Esophagus mucosa (tissue), 1 donor: ENCODE data around the gene MYO7A. TPM values are rescaled to one million over a fixed set of nuclear protein-coding genes. Genes with fewer than 3 reads are reported as not detected.

Experiments used
- ATAC-seq: fragments of 200-7000 bp; cut with Tn5 transposase; one replicate; pipeline ENCODE4 v1.9.1; 2020
- total RNA-seq: library from RNA; stranded (reverse); gene quantifications from one replicate; pipeline ENCODE4 v1.2.4, GENCODE V29; 2023
- donor health status: DM: yes; HTN: yes; CAD: no.

MYO7A gene
- total RNA-seq, 1 donor from 2014 or later: 0.96 TPM

DNA sequence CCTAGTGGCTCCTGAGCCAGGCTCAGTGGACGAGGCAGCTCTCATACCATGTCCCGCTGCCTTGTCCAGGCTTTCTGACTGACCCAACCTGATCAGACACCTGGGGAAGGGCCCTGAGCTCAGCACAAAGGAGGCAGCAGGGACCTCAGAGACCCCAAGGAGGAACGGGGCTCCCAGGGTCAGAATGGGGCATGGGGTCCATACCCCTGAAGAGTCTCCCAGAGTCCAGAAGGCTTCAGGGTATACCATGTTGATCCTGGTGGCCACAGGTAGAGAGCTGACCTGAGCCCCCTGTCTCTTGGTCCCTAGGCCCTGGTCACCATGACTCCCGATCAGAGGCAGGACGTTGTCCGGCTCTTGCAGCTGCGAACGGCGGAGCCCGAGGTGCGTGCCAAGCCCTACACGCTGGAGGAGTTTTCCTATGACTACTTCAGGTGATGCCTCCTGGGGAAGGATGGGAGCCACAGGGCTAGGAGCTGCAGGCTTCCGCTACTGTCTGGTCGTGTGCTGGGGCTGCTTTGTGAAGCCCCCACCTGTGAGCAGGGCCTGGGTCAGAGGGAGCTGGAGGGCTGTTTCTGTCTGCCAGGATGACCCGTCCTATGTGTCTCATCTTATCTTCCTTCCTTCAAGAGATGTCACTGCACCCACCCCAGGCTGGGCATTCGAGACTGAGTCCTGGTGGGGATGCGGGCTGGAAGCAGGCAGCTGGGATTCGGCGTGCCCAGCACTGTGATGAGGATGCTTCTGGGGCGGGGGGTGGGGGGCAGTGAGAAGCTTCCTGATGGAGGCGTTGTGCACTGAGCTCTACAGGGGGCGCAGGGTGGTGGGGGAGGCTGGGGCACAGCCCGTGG lies 74.2 kb downstream of the MYO7A start:
- ATAC-seq: no peak

DNA sequence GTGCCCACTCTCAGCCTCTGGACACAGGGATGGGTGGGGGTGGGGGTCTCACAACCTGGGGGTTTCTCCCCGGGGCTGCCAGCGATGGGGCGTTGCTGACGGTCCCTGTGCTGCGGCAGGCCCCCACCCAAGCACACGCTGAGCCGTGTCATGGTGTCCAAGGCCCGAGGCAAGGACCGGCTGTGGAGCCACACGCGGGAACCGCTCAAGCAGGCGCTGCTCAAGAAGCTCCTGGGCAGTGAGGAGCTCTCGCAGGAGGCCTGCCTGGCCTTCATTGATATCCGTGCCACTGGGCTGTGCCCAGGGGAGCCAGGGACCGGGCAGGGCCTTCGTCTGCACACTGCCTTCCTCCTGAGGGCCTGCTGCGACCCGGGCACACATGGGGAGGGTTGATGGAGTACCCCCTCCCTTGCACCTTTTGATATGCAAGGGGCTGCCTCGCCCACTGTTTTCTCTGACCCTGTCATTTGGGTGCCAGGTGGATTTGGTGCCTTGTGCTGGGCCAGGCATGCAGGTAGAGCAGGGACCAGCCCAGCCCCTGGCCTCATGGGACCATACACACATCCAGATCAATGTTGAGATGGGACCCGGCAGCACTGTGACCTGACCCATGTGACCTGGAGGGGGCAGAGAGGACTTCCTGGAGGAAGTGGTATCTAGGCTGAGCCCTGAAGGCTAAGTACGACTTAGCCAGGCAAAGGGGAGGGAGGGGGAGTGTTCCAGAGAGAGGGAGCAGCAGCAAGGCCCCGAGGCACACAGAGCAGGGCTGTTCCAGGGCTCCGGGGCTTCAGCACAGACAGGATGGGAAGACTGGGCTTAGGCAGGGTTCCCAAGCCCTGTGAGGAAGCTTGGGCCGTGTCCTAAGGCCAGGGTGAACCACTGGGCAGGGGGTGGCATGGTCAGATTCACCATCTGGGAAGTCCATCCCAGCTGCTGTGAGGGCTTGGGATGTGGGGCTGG lies 75.2 kb downstream of the MYO7A start:
- ATAC-seq: no peak

DNA sequence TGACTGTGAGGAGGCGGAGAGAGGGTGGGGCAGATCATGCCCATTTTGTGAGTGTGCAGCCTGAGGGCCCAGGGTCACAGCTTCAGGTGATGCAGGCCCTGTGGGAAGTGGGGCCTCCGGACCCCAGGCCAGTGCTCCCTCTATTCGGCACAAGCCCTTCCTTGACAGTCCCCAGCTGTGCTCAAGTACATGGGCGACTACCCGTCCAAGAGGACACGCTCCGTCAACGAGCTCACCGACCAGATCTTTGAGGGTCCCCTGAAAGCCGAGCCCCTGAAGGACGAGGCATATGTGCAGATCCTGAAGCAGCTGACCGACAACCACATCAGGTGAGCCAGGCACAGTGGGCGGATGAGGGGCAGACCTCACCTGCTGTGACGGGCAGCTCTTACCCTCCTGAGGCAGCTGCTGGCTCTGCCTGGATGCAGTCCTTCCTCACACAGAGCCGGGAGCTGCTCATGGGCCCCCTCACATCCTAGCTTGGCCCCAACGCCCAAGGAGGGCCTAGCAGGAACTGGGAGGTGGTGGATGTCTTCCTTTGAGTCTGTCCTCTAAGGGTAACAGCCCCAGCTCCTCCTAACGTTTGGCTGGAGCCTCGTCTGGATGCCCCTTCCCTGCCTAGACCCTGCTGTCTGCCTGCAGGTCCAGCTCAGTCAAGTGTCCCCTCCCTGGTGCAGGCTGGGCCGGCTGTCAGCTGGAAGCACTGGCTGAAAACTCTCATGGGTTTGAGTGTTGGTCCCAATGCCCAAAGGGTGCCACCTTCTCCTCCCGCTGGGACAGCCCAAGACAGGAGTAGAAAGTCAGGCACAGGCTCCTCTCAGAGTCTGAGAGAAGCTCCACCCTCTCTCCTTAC lies 76.1 kb downstream of the MYO7A start:
- no peak for ATAC-seq

DNA sequence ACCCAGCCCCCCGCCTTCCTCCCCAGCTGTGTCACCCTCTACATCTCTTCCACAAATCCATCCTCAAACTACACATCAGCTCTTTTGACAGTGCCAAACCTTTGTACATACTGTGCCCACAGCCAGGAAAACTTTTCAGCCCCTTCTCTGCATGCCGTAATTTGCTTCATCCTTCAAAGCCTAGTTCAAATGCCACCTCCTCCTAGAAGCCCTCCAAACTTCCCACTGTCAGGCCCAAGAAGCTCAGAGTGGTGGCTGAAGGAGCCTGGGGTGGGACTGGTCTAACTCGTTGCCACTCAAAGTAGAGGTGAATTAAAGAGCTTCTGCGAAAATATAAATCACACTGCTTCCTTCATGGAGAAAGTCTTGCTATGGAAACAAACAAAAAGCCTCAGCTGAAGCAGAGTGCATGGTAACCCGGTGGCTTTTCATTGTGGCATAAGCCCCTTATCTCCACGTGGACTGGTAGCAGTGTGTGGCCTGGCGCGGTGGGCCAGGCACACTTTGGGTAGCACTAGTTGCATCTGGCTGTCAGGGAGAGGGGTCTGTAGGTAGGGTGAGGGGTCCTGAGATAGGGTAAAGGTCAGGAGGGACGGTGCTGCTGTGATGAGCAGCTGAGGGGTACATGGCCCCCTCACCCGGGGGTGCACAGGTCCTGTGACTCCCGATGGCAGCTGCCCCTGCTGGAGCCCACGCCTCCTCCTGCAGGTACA lies 76.9 kb downstream of the MYO7A start:
- no peak for ATAC-seq

DNA sequence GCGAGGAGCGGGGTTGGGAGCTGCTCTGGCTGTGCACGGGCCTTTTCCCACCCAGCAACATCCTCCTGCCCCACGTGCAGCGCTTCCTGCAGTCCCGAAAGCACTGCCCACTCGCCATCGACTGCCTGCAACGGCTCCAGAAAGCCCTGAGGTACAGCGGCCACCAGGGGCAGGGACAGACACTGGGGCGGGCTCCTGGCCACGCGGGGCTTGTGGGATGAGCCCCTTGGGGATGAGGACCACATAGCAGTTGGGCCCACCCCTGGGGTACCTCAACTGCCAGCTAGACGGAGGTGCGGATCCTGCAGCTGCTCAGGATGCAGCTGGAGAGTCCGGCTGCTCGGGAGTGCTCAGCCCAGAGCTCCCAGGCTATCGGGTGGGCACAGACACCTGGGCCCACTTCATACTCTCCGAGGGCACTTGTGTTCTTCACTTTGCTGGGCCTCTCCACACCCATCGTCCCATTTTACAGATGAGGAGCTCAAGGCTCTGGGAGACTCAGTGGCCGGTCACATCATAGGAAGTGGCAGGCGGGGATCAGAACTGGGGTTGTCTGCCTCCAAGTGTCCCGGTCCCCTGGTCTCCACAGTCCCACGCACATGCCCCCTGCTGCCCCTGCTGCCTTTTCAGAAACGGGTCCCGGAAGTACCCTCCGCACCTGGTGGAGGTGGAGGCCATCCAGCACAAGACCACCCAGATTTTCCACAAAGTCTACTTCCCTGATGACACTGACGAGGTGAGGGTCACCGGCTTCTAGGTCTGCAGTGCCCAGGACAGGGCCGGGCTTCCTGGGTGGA lies 77.6 kb downstream of the MYO7A start:
- no peak for ATAC-seq

DNA sequence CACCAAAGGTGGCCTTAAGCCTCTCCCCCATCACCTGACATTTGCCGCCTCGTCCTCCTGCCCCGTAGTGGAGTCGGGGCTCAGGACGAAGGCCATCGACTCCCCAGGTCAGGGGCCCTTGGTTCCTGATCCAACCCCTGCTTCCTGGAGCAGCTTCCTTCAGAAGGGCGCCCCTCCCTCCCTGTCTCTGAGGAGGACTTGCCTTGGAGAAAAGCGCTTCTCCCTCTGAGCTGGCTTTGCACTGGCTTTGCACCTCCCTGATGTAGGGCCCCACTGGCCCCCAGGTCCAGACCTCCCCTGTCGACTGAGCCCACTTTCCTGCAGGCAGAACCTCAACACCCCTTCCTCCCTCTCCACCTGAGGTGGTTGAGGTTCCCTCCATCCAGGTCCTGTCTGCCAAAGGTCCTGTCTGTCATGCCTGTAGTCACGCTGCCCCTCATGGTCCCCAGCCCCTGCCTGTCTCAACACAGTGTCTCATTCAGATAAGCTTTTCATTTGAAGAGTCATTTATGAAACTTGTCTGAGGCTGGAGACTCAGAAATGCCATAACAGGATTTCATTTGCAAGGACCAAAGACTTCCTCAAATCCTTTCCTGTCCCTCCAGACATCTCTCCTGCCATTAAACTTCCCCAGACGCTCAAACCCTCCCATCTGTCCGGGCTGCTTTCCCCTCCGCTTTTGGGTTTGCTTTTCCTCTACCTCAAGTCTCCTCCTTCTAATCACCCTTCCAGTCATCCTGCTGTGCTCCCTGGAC lies 78.4 kb downstream of the MYO7A start:
- no peak for ATAC-seq

DNA sequence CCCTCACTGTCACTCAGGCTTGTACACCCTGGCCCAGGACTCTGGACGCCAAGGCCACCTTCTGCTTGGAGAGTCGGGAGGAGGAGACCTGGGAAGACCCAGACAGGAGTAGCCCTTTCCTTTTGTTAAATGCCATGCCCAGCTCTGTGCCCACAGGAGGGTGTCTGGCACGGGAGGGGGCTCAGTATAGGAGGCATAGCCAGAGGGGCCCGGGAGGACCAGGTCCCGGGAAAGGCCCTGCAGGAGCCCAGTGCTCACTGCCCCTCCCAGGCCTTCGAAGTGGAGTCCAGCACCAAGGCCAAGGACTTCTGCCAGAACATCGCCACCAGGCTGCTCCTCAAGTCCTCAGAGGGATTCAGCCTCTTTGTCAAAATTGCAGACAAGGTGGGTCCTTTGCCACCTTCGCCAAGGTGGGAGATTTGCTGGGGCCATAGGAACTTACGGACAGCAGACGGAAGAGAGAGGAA lies 79.0 kb downstream of the MYO7A start:
- ATAC-seq: no peak

DNA sequence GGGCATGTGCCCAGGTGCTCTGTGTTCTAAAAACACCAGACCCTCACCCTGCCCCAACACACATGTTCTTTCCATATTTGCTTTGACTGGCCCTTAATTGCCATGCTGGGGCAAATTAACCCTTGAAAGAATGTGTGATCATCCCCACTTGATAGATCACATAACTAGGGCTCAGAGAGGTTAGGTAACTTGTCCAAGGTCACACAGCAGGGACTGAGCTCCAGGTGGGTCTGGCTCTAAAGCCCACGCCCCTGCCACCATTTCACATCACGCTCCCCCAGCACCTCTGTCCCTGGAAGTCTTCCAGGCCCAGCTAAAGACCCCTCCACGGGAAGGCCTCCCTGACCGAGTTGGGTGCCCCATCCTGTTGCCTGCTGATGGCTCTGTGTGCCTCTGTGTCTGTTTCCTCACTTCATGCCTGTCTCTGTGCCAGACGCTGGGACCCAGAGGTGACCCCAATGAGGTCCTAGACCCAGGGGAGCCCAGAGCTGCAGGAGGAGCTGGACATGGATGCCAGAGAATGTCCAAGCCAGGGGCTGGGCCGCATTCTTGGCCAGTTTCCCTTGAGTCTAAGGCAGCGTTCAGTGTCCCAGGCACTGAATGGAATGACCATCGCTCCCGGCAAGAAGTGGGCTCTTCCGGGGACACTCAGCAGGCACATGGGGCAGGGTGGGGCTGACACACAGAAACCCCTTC lies 79.7 kb downstream of the MYO7A start:
- ATAC-seq: no peak

DNA sequence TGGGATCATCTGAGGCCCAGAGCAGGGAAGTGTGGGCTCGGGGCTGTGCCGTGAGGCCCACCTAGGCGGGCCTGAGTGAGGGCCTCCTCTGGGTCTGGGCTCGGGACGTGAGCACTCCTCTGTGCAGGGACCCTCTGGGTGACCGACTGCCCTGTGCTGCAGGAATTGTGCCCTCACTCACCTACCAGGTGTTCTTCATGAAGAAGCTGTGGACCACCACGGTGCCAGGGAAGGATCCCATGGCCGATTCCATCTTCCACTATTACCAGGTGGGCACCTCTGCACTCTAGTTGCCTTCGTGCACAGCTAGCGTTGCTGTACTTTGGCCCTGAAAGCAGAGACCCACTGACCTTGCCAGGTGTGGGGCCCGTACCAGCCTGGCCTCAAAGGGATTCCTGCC lies 80.5 kb downstream of the MYO7A start:
- ATAC-seq: no peak

DNA sequence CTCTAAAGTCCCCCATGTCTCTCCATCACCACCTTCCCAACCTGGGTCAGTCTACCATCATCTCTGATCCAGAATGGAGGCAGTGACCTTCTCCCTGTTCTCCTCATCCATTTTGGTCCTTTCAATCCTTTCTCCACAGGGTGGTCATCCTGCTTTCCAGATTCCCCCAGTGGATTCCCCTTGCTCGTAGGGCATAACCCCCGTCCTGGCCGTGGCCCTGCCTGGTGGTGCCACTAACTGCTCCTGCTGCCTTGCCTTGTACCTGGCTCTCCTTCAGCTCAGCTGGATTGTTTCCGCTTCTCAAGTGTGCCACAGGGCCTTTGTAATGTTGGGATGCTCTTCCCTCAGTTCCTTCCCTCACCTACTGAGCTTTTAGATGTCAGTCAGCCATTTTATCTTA lies 81.6 kb downstream of the MYO7A start:
- ATAC-seq: no peak

DNA sequence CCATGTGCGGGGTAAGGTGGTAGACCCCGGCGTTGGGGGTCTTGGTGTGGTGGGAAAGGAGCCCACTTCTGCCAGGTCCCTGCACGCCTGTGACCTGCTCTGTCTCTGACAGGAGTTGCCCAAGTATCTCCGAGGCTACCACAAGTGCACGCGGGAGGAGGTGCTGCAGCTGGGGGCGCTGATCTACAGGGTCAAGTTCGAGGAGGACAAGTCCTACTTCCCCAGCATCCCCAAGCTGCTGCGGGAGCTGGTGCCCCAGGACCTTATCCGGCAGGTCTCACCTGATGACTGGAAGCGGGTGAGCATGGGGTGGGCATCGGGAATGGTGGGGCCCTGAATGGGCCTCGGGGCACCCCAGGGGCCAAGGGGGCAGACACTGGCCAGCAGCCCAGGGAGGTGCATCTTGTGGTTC lies 83.0 kb downstream of the MYO7A start:
- ATAC-seq: no peak

DNA sequence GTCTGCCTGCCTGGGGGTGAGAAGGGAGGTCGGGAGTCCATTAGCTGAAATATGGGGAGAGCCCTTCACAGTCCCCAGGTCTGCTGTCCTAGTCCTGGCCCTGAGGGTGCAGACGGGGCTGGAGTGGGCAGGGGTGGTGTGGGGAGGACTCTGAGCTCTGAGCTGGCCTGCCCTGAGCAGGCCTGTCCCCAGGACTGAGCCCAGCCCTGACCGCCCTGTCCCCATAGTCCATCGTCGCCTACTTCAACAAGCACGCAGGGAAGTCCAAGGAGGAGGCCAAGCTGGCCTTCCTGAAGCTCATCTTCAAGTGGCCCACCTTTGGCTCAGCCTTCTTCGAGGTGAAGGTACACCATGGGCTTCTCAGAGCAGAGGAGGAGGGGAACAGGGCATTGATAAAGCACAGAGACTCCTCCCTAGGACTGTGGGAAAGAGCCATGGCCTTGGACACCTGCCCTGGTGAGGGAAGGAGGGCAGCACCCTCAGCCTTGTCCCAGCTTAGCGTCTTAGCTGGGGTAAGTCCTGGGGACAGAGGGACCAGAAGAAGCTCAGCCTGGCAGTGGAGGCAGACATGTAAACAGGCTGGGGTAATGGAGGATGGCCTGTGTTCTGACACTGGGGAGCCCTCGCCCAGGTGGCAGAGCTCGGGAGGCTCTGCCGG lies 83.7 kb downstream of the MYO7A start:
- no peak for ATAC-seq

DNA sequence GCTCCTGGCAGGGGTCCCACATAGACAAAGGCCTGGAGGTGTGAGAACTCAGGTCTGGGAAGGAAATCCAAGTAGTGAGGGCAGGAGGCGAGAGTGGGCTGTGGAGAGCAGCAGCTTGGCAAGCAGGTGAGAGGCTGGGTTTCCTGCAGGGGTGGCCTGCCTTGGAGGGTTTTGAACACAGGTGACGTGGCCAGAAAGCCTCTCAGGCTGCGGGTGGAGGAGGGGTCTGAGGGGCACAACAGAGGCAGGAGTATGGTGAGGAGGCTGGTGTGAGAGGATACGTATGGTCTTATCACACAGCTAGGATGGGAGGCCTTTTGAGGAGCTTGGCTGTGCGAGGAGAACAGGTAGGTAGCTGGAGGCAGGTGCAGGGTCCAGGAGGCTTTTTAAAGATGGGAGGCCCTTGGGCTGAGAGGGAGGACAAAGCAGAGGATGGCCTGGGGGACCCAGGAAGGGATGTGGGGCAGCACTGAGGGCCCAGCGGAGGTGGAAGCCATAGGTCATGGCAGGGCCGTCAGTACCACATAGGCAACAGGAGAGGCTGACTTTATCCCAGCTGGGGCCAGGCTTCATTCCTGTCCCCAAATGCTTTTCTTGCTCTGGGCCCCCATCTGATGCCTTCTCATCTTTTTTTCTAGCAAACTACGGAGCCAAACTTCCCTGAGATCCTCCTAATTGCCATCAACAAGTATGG lies 84.4 kb downstream of the MYO7A start:
- no peak for ATAC-seq

DNA sequence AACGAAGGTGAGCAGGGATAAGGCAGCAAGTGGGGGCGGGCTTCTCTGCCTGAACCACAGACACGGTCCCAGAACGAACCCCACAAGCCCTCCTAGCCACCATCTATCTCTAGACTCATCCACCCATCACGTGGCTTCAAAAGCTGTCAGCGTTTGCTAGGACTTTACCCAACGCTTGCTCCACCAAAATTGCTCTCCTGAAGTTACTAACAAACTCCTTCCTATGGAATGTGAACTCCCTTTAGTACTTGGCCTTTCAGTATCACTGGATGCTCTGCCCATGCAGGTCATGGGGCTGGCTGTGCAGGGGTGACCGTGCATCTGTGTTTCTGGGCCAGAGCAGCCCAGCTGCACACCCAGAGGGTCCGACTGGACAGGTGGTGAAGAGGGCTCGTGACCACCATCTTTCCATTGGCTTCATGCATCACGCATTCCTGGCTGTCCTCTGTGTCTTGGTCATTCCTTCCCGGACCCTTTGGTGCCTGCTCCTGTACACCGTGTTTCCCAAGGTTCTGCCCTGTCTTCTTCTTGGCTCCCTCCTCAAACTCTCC lies 85.1 kb downstream of the MYO7A start:
- no peak for ATAC-seq

DNA sequence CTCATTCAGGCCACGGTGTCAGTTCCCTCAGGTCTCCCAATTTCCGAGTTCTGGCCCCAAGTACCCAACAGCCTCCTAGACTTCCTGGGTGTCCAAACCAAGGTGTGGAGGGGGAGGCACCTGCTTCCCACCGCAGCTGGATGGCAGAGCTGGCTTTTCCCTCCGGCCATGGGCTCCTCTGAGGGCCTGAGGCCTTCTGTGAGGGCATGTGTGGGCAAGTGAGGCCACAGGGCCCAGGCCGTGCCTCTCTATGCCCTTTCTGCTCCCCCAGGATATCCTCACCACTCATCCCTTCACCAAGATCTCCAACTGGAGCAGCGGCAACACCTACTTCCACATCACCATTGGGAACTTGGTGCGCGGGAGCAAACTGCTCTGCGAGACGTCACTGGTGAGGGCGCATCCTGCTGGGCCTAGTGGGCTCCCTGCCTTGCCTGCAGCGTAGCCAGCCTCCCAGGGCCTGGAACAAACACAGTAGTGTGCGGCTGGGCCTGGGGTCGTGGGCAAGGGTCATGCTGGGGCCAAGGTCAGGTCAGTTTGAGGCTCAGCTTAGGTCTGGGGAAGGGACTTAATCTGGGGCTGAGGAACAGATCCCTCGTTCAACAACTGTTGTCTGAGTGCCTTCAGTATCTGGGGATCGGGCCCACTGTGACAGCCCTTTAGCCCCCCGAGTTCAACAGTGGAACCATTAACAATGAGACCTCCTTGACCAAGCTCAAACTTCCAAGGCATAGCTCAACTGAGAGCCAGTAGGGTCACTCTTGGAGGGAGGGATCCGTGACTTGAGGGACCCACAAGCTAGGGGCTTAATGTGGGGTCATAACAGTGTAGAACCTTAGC lies 85.8 kb downstream of the MYO7A start:
- no peak for ATAC-seq

DNA sequence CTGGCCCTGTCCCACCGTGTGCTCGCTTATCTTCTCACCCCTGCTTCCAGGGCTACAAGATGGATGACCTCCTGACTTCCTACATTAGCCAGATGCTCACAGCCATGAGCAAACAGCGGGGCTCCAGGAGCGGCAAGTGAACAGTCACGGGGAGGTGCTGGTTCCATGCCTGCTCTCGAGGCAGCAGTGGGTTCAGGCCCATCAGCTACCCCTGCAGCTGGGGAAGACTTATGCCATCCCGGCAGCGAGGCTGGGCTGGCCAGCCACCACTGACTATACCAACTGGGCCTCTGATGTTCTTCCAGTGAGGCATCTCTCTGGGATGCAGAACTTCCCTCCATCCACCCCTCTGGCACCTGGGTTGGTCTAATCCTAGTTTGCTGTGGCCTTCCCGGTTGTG lies 86.5 kb downstream of the MYO7A start:
- no peak for ATAC-seq

DNA sequence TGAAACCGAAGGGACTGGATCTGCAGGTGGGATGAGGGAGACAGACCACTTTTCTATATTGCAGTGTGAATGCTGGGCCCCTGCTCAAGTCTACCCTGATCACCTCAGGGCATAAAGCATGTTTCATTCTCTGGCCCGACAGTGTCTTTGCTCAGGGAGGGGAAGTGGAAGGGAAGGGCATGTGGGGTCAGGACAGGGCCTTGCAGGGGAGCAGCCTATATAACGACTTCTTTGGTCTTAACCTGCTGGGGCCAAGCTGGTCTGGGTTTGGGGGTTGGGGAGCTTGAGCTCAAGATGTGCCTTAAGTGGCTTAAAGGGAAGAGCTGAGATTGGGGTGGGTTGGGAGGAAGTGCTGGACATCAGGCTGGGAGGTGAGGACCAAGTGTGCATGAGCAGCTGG lies 87.1 kb downstream of the MYO7A start:
- no peak for ATAC-seq
